Ishikawa (cell line): Measurements from ENCODE around the gene UBA6.

Experiments
- CEBPB ChIP-seq: IDR thresholded peaks from 2 replicates; pipeline ENCODE4 v1.6.1; 2012
- CREB1 ChIP-seq: IDR thresholded peaks from 2 replicates; pipeline ENCODE4 v1.6.1; 2012; ENCODE audit warnings: low read depth
- EGR1 ChIP-seq: IDR thresholded peaks from 2 replicates; pipeline ENCODE4 v1.6.1; 2012
- EP300 ChIP-seq: IDR thresholded peaks from 2 replicates; pipeline ENCODE4 v1.6.1; 2012; ENCODE audit warnings: borderline replicate concordance
- FOXM1 ChIP-seq: IDR thresholded peaks from 2 replicates; pipeline ENCODE4 v1.6.1; 2012; ENCODE audit warnings: low read depth, borderline replicate concordance
- NFIC ChIP-seq: IDR thresholded peaks from 2 replicates; pipeline ENCODE4 v1.6.1; 2012
- RAD21 ChIP-seq: IDR thresholded peaks from 2 replicates; pipeline ENCODE4 v1.6.1; 2012; ENCODE audit warnings: low read depth
- TAF1 ChIP-seq: IDR thresholded peaks from 2 replicates; pipeline ENCODE4 v1.6.1; 2012; ENCODE audit warnings: low read depth, mild to moderate bottlenecking
- TCF12 ChIP-seq: IDR thresholded peaks from 2 replicates; pipeline ENCODE4 v1.6.1; 2012; ENCODE audit warnings: low read depth
- TEAD4 ChIP-seq: IDR thresholded peaks from 2 replicates; pipeline ENCODE4 v1.6.1; 2012
- USF1 ChIP-seq: IDR thresholded peaks from 2 replicates; pipeline ENCODE4 v1.6.1; 2012
- YY1 ChIP-seq: IDR thresholded peaks from 2 replicates; pipeline ENCODE4 v1.6.1; 2012; ENCODE audit warnings: low read depth
- ZBTB7A ChIP-seq: IDR thresholded peaks from 2 replicates; pipeline ENCODE4 v1.6.1; 2012; ENCODE audit warnings: low read depth
- TF ChIP-seq, protein P1 (sequence below): IDR thresholded peaks from 2 replicates; pipeline ENCODE4 v1.6.1; 2012; ENCODE audit warnings: low read depth, mild to moderate bottlenecking
- TF ChIP-seq, protein P2 (sequence below): IDR thresholded peaks from 2 replicates; pipeline ENCODE4 v1.6.1; 2012

UBA6 gene

GRCh38 chr4:67700738-67701516 lies at the start of gene UBA6:
Gene UBA6 (minus strand): TSS chr4:67701155. CDS start chr4:67701119, 36 bp downstream.
- TF ChIP-seq TAF1 (peak; percentile 74), USF1 (peak; percentile 42; the same call in 1 of the 2 replicates), FOXM1 (no peak), NFIC (peak; percentile 14; the same call in 1 of the 2 replicates), RAD21 (no peak), CEBPB (no peak), EGR1 (no peak), CREB1 (peak; percentile 53; the same call in 1 of the 2 replicates), EP300 (no peak), TEAD4 (no peak), ZBTB7A (peak; percentile 87), TCF12 (peak; percentile 54), YY1 (peak; percentile 82)
- TF ChIP-seq, protein P1, sequence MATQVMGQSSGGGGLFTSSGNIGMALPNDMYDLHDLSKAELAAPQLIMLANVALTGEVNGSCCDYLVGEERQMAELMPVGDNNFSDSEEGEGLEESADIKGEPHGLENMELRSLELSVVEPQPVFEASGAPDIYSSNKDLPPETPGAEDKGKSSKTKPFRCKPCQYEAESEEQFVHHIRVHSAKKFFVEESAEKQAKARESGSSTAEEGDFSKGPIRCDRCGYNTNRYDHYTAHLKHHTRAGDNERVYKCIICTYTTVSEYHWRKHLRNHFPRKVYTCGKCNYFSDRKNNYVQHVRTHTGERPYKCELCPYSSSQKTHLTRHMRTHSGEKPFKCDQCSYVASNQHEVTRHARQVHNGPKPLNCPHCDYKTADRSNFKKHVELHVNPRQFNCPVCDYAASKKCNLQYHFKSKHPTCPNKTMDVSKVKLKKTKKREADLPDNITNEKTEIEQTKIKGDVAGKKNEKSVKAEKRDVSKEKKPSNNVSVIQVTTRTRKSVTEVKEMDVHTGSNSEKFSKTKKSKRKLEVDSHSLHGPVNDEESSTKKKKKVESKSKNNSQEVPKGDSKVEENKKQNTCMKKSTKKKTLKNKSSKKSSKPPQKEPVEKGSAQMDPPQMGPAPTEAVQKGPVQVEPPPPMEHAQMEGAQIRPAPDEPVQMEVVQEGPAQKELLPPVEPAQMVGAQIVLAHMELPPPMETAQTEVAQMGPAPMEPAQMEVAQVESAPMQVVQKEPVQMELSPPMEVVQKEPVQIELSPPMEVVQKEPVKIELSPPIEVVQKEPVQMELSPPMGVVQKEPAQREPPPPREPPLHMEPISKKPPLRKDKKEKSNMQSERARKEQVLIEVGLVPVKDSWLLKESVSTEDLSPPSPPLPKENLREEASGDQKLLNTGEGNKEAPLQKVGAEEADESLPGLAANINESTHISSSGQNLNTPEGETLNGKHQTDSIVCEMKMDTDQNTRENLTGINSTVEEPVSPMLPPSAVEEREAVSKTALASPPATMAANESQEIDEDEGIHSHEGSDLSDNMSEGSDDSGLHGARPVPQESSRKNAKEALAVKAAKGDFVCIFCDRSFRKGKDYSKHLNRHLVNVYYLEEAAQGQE: no peak
- TF ChIP-seq, protein P2, sequence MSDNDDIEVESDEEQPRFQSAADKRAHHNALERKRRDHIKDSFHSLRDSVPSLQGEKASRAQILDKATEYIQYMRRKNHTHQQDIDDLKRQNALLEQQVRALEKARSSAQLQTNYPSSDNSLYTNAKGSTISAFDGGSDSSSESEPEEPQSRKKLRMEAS: peak; percentile 86

- TF ChIP-seq CEBPB (no peak), TEAD4 (no peak), TAF1 (no peak), EP300 (no peak), RAD21 (no peak), ZBTB7A (no peak), CREB1 (no peak), TCF12 (no peak), FOXM1 (no peak), EGR1 (no peak), NFIC (no peak)
- TF ChIP-seq, protein P2: no peak
- TF ChIP-seq, protein P1: no peak
Observed at GRCh38 chr4:67750691-67751090, 49.7 kb upstream of the UBA6 start.

- TF ChIP-seq NFIC: no peak
- TF ChIP-seq, protein P2: no peak
- TF ChIP-seq RAD21: no peak
- TF ChIP-seq TCF12: no peak
- no peak for TF ChIP-seq USF1
- TF ChIP-seq, protein P1: no peak
- no peak for TF ChIP-seq EP300
- no peak for TF ChIP-seq CEBPB
- no peak for TF ChIP-seq CREB1
- no peak for TF ChIP-seq YY1
- no peak for TF ChIP-seq ZBTB7A
- no peak for TF ChIP-seq FOXM1
- TF ChIP-seq EGR1: no peak
Observed at GRCh38 chr4:67749286-67749685, 48.3 kb upstream of the UBA6 start.
